Measurements from ENCODE around the gene IL36B.

The IL36B gene

DNA sequence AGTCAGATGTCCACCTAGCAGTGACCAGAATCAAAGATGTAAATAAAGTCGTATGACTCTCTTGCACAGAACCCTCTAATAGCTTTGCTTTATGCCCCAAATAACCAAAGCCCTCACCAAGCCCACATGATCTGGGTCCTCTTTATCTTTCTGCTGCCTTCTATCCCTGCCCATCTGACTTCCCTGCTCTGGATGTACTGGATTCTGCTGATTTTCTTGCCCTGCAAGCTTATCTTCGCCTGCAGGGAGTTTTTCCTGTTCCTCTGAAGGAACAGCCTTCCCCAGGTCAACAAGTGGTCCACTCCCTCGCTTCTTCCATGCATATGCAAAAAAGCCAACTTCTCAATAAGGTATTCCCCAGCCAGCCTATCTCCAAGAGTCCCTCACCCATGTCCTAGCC lies 18.7 kb downstream of the IL36B start:
- no peak overlapping the region for H3K4me3 ChIP-seq (ENCODE audit: low read depth, low read length)
- DNase-seq, result no peak
- H3K27ac ChIP-seq, result no peak overlapping the region
- TF ChIP-seq, protein P1, sequence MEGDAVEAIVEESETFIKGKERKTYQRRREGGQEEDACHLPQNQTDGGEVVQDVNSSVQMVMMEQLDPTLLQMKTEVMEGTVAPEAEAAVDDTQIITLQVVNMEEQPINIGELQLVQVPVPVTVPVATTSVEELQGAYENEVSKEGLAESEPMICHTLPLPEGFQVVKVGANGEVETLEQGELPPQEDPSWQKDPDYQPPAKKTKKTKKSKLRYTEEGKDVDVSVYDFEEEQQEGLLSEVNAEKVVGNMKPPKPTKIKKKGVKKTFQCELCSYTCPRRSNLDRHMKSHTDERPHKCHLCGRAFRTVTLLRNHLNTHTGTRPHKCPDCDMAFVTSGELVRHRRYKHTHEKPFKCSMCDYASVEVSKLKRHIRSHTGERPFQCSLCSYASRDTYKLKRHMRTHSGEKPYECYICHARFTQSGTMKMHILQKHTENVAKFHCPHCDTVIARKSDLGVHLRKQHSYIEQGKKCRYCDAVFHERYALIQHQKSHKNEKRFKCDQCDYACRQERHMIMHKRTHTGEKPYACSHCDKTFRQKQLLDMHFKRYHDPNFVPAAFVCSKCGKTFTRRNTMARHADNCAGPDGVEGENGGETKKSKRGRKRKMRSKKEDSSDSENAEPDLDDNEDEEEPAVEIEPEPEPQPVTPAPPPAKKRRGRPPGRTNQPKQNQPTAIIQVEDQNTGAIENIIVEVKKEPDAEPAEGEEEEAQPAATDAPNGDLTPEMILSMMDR (IDR thresholded peaks at IDR 0.05; ENCODE audit: low read depth, low read length, missing control alignments), result no peak
- in situ Hi-C loops (cut with HindIII; ENCODE audit: low pct_ligation_motif_present, low sequenced_read_pairs), result no loop called here
- H3K27me3 ChIP-seq (replicated peaks), result peaks cover 13% of the 10 kb centered on the region
- no peaks in the 10 kb centered on the region for H3K36me3 ChIP-seq (replicated peaks)

DNA sequence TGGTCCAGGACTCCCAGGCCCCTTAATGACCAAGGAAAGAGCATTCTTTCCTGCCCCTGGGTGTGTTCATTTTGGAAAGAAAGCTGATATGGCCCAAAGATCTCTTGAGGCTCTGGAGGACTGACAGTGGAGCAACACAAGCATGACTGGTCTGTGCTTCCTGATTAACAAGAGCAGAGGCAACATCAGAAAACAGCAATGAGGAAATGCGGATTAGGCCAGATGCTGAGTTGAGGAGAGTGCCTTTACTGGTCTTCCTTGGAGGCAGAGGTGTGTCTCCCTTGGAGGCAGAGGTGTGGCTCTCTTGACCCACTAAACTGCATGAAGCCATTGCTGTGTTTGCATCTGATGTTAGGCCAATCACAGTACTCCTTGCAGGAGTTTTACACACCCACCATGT lies 19.9 kb downstream of the IL36B start:
- in situ Hi-C loops (cut with HindIII; ENCODE audit: low pct_ligation_motif_present, low sequenced_read_pairs), result no loop called here
- no peaks in the 10 kb centered on the region for H3K36me3 ChIP-seq (replicated peaks)
- no peak overlapping the region for H3K4me3 ChIP-seq (ENCODE audit: low read depth, low read length)
- peaks cover 22% of the 10 kb centered on the region for H3K27me3 ChIP-seq (replicated peaks)
- TF ChIP-seq, protein P1 (IDR thresholded peaks at IDR 0.05; ENCODE audit: low read depth, low read length, missing control alignments), result no peak
- H3K27ac ChIP-seq, result no peak overlapping the region
- no peak for DNase-seq

DNA sequence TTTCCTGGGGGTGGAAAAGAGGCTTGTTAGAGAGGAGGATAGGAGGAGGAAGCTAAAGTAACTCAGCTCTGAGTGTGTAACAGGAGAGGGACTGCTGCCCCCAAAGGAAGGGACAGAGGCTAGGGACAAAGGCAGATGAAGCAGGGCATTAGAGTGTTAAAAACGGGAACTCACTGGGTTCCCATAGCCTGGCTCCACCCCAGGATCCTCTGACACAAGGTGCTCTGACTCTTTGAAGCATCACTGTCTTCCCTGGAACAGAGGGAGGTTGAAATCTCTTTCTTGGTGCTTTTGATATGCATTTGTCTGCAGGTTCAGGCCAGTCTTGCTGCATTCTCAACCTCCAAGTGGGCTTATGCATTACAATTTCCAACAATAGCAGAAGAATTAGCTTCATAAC lies 24.6 kb downstream of the IL36B start:
- H3K27me3 ChIP-seq (replicated peaks), result peaks cover 36% of the 10 kb centered on the region
- H3K4me3 ChIP-seq (ENCODE audit: low read depth, low read length), result no peak overlapping the region
- no peak overlapping the region for H3K27ac ChIP-seq
- no peak for DNase-seq
- H3K36me3 ChIP-seq (replicated peaks), result no peaks in the 10 kb centered on the region
- TF ChIP-seq, protein P1 (IDR thresholded peaks at IDR 0.05; ENCODE audit: low read depth, low read length, missing control alignments), result no peak
- in situ Hi-C loops (cut with HindIII; ENCODE audit: low pct_ligation_motif_present, low sequenced_read_pairs), result no loop called here

DNA sequence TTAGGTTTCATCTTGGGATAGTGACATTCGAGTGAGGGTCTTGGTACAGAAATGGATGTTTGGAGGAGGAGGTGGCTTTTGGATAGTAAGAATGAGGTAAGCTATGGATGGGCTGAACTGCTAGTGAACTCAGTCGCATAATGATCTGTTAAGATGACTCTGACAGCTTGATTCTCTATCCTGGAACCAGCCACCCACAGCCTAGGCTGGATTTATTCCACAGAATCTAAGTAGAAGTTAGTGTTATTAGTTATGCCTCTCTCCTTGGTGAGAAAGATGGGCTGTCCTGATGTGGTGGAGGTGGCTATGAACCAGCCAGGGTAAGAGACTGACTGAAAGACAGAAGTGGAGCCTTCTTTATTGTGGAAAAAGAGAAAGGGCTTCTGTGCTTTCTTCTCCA lies 25.0 kb downstream of the IL36B start:
- Histone ChIP-seq H3K27me3 (replicated peaks) (peaks cover 39% of the 10 kb centered on the region), H3K4me3 (ENCODE audit: low read depth, low read length) (no peak overlapping the region), H3K36me3 (replicated peaks) (no peaks in the 10 kb centered on the region), H3K27ac (no peak overlapping the region)
- in situ Hi-C loops (cut with HindIII; ENCODE audit: low pct_ligation_motif_present, low sequenced_read_pairs), result no loop called here
- TF ChIP-seq, protein P1 (IDR thresholded peaks at IDR 0.05; ENCODE audit: low read depth, low read length, missing control alignments), result no peak
- DNase-seq, result no peak

DNA sequence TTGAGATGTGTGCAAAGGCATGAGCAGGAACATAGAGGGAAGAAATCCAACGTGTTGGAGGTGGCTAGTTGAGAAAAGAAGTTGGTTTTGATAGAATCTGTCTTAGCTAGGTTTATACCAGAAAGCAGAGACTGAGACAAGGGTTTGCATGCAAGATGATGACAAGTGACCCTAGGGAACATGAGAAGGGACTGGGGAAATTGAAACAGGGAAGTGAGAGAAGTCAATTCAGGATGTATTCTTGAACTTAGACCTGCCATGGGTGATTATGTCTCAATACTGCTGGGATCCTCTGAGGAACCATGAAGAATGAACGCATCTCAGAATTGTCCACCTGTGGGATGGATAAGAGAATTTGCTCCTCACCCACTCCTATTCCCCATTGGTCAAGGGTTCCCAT lies 26.9 kb downstream of the IL36B start:
- H3K4me3 ChIP-seq (ENCODE audit: low read depth, low read length), result no peak overlapping the region
- peaks cover 31% of the 10 kb centered on the region for H3K27me3 ChIP-seq (replicated peaks)
- TF ChIP-seq, protein P1 (IDR thresholded peaks at IDR 0.05; ENCODE audit: low read depth, low read length, missing control alignments), result no peak
- H3K36me3 ChIP-seq (replicated peaks), result no peaks in the 10 kb centered on the region
- H3K27ac ChIP-seq, result no peak overlapping the region
- in situ Hi-C loops (cut with HindIII; ENCODE audit: low pct_ligation_motif_present, low sequenced_read_pairs), result no loop called here
- no peak for DNase-seq

DNA sequence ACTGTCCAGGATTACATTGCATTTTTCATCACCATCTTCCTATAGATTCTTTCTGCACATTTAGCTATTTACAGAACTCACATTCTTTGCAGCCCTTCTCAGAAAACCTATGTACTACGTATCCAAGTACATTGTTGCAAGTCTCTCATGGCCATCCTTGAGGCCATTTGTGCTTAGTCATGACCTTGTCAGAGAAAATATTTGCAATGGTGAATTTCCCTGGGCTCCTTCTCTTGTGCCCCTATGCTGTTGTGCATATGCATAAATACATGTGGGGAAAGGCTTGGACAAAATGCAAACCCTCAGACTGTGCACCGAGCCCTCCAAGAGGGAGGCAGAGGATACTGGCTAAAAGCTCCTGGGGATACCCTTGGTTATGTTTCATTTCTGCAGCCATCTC lies 27.9 kb downstream of the IL36B start:
- Histone ChIP-seq H3K27ac (no peak overlapping the region), H3K27me3 (replicated peaks) (peaks cover 30% of the 10 kb centered on the region), H3K4me3 (ENCODE audit: low read depth, low read length) (no peak overlapping the region), H3K36me3 (replicated peaks) (no peaks in the 10 kb centered on the region)
- in situ Hi-C loops (cut with HindIII; ENCODE audit: low pct_ligation_motif_present, low sequenced_read_pairs), result no loop called here
- DNase-seq, result no peak
- TF ChIP-seq, protein P1 (IDR thresholded peaks at IDR 0.05; ENCODE audit: low read depth, low read length, missing control alignments), result no peak

Measured in brain microvascular endothelial cell (primary cell).